Measurements from ENCODE around the gene EBNA1BP2.
A peak's percentile ranks its signal among the peaks of the same experiment; 100 is the strongest.
"Not testable (repeated sequence)": the region's sequence is repeated elsewhere in the genome, so short reads cannot be mapped to it uniquely, and the experiment has no call there.

Gene EBNA1BP2

DNA sequence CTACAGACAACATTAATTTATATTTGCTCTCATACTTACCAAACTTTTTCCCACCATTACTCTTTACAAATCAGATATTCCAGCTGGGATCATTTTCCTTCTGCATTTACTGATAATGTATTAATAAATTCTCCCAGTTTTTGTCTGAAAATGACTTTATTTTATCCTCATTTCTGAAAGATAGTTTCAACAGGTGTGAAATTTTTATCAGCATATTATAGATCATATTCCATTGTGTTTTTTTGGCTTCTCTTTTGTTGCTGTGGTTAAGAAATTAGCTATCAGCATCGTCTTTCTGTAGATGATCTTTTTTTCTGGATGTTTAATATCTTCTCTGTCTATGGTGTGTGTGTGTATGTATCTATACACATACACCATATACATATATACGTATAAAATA lies 2.8 kb upstream of the EBNA1BP2 start:
- no peak overlapping the region for H3K27ac ChIP-seq
- DNase-seq (ENCODE audit: low read depth, low spot score): no peak

DNA sequence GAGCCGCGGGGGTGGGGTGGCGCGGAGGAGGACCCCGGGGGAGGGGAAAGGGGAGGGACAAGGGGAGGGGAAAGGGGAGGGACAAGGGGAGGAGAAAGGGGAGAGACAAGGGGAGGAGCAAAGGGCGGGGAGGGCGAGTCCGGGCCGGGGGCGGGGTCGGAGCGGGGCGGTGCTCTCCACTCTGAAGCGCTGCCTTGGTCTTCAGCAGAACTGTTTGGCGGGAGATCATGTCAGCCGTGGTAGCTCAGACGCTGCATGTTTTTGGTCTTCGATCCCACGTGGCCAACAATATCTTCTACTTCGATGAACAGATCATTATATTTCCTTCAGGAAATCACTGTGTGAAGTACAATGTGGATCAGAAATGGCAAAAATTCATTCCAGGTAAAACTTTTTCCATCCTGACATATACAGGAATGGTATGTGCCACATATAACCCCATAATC lies 460 bp upstream of the EBNA1BP2 start:
- peak; percentile 36 for DNase-seq (ENCODE audit: low read depth, low spot score)
- H3K27ac ChIP-seq: no peak overlapping the region

DNA sequence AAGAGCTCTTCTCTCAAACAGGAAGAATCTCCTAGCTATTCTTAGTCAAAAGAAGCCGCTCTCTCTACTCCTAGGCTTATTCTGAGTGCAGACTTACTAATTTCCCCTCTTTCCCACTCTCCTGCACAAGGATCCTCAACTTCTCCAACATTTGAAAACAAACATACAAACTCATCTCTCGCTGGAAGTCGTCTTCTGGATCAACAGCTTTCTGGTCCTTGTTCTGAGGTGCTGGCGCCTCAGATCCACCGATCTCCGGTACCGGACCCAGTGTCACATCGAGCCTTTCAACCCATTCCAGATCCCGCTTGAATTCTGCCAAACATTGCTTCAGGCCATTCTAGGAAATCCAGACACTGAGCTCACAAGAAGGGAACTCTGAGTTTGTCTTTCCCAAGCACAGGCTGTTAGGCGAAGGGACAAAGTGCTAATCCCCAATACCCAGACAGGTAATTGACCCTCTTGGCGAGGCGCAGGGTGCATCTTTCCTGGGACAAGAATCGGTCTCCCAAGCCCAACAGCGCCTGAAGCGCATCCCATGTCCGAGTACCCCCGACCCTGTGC lies 696 bp downstream of the EBNA1BP2 start:
- peak overlapping the region; percentile 27 for H3K27ac ChIP-seq
- no peak for DNase-seq (ENCODE audit: low read depth, low spot score)

DNA sequence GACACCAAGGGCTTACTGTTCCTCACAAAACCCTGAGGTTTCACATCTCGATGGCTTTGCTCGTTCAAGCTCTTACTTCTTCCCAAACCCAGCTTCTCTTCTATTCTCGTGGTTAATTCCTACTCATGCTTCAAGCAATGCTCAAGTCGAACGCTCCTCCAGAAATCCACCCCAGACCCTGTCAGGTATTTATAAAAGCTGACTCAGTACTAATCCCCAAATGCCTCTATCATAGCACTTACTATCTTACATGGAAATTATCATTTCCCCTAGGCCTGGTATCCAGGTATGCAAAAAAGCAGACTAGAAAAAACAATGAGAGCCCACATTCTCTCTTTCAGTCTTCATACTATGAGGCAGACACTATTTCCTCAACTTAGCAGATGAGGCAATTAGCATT lies 6.3 kb downstream of the EBNA1BP2 start:
- DNase-seq (ENCODE audit: low read depth, low spot score): no peak
- no peak overlapping the region for H3K27ac ChIP-seq

DNA sequence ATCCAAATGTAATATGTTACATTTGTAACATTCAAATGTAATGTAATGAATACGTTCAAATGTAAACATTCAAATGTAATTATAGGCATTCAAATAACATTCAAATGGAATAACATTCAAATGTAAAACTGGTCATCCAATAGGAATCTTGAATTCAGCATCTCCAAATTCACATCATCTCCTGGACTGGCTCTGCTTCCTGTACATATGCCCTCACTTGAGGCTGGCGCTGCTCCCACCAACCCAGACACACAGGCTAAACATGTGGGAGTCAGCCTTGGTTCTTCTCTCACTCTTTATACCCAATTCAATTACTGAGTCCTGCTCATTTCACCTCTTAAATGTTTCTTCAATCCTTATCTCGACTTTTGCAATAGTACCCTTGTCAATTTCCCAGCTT lies 6.9 kb downstream of the EBNA1BP2 start:
- no peak overlapping the region for H3K27ac ChIP-seq
- no peak for DNase-seq (ENCODE audit: low read depth, low spot score)

DNA sequence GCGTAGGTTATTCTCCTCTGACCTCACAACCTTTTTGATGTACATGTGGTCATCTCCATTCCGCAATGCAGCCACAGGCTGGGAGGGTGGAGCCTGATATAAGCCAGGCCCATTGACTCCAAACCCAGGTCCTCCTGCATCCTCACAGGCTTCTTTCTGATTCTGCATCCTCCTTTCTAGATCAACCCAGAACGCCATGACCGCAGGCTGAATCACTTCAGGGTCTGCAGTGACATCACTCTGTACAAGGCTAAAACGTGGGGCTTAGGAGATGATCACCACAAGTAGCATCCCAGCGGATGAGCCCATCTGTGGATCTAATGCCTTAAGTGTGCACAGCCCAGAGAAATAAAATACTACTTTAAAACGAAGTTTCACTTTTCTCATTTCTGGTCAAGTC lies 16.1 kb downstream of the EBNA1BP2 start:
- H3K27ac ChIP-seq: no peak overlapping the region
- DNase-seq (ENCODE audit: low read depth, low spot score): no peak

DNA sequence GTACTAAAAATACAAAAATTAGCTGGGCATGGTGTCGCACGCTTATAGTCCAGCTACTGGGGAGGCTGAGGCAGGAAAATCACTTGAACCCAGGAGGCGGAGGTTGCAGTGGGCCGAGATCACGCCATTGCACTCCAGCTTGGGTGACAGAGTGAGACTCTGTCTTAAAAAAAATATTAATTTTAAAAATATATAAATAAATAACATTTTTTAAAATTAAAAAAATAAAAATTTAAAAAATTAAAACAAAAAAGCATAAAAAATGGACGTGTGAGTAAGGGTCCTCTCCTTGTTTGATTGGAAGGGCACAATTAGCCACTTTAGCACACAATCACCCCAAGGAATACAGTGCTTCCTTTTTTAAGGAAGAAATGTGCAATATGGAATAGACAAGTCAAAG lies 18.6 kb downstream of the EBNA1BP2 start:
- peak overlapping the region; percentile 89 for H3K27ac ChIP-seq
- no peak for DNase-seq (ENCODE audit: low read depth, low spot score)

DNA sequence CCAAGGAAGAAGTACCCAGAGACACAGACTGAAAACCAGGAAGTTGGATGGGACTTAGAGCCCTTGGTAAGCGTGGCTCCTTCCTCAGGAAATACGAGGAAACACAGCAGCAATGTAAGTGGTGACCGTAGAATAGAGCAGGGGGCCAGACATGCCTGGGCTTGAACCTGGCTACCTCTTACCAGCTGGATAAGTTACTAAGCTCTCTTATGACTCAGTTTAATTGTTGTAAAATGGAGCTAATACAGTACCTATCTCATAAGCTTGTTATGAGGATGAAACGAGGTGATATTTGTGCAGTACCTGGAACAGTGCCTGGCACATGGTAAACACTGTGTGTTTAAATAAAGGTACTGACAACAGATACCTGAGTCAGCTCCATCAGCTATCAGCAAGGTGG lies 19.2 kb downstream of the EBNA1BP2 start:
- peak overlapping the region; percentile 89 for H3K27ac ChIP-seq
- DNase-seq (ENCODE audit: low read depth, low spot score): peak; percentile 96

DNA sequence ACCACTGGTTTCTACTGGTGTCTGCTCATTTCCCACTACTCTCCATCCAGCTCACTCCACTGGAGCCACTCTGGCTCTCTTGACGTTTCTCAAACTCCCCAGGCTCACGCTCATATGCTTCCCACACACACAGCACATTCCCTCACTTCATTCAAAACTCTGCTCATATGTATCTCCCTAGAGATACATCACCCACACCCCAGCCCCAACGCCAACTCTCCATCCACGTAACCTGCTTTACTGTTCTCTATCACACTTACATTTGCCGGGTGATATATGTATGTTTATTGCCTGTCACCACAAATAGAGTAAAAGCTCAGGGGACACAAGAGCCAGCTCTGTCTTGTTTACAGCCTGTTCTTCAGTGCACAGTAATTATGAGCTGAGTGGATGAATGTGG lies 22.2 kb downstream of the EBNA1BP2 start:
- DNase-seq (ENCODE audit: low read depth, low spot score): no peak
- H3K27ac ChIP-seq: no peak overlapping the region

DNA sequence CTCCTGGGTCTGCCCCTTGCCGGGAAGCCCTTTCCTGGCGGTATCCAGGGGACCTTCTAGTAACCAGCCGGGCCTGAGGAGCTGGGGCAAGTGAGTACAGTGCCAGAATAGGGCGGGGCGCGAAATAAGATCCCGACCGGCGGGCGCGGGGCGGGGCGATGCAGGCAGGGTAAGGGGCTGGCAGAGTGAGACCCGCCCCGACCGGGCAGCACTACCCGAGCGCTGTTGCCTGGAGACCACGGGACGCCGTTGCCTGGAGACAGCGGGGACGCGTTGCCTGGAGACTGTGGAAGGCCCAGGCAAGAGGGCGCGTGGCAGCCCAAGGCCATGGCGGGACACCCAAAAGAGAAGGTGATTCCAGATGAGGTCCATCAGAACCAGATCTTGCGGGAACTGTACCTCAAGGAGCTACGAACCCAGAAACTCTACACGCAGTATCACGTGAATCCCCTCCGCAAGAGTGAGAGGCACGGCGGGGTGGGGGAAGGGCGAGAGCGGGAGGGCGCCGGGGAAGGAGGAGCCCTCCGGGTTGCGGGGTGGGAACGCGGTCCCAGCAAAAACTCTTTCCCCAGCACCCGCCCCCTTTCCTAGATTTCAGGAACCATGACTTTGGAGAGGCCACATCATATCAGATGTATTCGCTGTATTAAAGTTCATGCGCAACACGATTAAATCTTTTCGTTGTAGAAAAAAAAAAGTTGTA lies 24.3 kb downstream of the EBNA1BP2 start:
- H3K27ac ChIP-seq: no peak overlapping the region
- DNase-seq (ENCODE audit: low read depth, low spot score): no peak

DNA sequence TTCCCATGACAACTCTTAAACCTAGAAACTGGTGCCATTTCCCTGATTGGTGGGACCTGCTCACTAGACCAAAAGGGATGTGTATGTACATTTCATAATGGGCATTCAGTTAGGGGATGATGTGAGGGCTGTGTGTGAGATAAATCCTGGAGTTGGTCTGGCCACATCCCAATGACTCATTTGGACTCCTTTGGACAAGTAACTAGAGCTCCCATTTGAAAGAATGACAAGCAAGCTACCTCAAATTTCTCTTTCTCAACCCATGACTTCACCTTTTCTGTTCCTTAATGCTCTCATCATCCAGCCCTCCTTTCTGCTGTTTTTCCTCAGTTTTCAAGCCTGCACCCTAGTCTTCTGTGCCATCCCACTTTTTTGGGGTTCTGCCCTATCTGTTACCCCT lies 27.9 kb downstream of the EBNA1BP2 start:
- DNase-seq (ENCODE audit: low read depth, low spot score): peak; percentile 62
- no peak overlapping the region for H3K27ac ChIP-seq

DNA sequence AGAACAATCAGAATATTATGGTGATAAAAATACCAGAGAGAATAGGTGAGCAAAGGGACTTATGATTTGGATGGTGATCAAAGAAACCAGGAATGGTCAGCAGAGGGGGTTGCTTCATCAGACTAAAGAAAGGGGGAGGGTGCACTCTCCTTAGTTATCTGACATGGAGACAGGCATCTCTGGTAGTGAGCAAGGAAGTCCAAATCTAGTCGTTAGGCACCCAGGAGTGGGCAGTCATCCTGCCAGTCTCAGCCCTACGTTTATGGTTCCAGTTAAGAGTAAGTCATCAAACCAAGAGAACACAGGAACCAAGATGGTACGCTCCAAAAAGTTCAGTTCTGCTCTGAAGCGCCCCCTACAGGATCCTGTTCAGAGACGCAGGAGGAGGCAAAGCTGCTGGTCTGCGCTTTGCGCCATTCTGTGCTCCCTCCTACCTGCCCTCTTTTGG lies 28.6 kb downstream of the EBNA1BP2 start:
- no peak for DNase-seq (ENCODE audit: low read depth, low spot score)
- H3K27ac ChIP-seq: no peak overlapping the region

DNA sequence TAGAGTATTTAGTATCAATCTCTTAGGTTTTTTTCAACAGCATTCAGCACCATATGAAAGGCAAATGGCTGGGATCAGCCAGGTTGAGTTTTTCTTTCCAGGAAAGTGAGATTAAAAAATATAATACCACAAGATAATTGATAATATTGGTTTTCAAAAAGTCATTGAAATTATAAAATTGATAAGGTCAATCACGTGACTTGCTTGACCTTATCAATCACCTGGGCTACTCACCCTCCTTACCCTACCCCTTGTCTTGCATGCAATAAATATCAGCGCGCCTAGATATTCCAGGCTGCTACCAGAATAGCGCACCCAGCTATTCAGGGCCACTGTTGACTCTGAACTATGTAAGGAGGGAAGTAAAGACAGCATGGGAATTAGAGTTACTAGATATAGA lies 31.5 kb downstream of the EBNA1BP2 start:
- no peak overlapping the region for H3K27ac ChIP-seq

DNA sequence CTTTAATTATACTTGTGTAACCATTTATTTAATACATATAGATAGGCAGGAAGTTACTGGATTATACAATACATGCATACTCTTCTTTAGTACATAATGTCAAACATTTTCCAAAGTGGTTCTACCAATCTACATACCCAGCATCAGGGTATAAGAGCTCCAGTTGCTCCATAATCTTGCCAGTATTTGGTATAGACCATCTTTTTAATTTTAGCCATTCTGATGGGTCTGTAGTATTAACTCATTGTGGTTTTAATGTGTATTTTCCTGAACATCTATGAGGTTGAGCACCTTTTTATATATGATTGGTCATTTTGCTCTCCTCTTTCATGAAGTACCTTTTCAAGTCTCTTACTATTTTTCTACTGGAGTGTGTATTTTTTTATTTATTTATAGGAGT lies 32.1 kb downstream of the EBNA1BP2 start:
- no peak overlapping the region for H3K27ac ChIP-seq
- no peak for DNase-seq (ENCODE audit: low read depth, low spot score)

More for the DNA sequence above, 31.5 kb downstream of the EBNA1BP2 start:
- no peak for DNase-seq (ENCODE audit: low read depth, low spot score)

DNA sequence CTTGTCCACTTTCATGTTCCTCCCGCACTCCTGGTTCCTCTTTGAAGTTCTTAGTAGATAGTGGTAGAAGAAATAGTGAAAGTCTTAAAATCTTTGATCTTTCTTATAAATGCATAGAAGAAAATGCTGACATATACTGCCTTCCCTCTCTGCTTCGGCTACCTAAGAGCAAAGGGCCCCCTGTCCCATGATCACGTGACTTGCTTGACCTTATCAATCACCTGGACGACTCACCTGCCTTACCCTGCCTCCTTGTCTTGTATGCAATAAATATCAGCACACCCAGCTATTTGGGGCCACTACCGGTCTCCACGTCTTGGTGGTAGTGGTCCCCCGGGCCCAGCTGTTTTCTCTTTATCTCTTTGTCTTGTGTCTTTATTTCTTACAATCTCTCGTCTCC lies 32.8 kb downstream of the EBNA1BP2 start:
- H3K27ac ChIP-seq; DNase-seq (ENCODE audit: low read depth, low spot score): not testable (repeated sequence)

DNA sequence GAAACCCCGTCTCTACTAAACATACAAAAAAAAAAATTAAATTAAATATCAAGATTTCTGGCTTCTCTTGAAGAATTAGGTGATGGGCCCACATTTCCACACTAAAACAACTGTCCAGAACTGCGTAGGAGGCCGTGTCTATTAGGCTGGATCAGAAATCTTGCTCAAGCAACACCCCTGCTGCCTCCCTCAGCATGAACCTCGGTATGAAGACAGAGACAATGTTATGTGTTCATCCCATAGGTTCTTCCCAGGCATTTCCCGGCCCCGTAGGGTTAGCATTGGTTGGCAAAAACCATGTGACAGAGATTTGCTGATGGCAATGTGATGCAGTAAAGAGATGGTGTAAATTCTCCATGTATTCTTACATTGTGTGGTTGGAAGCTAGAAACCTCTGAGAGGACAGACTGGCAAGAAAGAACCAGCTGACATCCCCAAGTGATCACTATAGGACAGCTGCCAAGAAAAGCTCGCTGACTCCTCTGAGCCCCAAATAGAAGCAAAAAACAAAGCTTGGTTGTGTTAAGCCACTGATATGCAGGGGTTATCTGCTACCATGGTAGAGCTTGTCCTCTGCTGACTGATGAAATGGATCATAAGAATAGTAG lies 34.5 kb downstream of the EBNA1BP2 start:
- H3K27ac ChIP-seq: no peak overlapping the region
- no peak for DNase-seq (ENCODE audit: low read depth, low spot score)

DNA sequence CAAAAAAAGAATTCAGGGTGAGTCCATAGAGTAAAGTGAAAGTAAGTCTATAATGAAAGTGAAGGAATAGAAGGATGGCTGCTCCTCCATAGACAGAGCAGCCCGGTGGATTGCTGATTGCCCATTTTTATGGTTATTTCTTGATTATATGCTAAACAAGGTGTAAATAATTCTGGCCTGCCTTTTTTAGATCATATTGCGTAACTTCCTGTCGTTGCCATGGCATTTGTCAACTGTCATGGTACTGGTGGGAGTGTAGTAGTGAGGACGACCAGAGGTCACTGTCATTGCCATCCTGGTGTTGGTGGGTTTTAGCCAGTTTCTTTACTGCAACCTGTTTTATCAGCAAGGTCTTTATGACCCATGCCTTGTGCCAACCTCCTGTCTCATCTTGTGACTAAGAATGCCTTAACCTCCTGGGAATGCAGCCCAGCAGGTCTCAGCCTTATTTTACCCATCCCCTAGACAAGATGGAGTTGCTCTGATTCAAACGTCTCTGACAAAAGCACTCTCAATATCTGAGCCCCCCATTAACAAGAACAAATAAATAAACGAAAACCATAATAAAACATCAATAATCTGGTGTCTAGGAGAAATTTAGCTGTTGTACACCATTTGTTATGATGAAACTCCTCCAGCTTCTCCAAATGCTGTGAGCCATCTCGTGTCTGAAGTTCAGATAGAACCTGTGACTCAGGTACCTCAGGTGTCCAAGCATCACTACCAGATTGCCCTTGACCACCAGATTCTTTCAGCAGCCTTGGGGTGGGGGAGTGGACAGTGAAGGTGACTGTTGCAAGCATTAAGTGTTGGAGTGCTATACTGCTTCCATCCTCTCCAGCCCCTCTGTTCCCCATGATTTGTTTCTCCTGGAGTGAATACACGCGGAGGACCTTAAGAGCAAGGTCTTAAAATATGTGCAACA lies 36.0 kb downstream of the EBNA1BP2 start:
- no peak for DNase-seq (ENCODE audit: low read depth, low spot score)
- H3K27ac ChIP-seq: peak overlapping the region; percentile 76

DNA sequence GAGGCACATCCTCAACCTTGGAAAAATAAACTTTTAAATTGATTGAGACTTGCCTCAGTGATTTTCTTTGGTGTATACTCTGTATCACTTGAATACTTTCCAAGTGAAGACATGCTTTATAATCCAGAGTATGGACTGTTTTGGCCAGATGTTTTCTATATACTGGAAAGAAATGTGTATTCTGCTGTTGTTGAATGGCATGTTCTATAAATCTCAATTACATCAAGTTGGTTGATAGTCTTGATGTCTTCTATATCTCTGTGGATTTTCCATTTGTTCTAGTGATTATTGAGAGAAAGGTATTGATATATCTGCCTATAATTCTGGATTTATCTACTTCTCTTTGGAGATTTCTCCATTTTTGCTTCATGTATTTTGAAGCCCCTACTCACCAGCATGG lies 37.5 kb downstream of the EBNA1BP2 start:
- DNase-seq (ENCODE audit: low read depth, low spot score): no peak
- H3K27ac ChIP-seq: peak overlapping the region; percentile 76

DNA sequence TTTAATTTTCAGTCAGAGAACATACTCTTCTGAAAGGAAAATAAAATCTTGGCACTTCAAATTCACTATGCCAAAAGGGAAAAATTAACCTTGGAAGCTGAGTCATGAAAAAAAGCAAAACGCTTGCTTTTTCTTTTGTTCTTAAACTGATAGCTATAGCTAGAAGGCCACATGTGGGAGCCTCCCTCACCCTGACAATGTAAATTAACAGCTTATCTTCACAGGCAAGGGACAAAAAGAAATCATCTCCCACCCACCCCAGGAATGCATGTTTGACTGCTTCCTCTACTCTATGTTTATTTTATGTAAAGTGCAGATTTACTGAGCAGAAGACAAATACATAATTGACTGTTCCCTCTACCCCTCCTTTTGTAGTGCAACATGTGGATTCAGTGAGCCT lies 38.0 kb downstream of the EBNA1BP2 start:
- DNase-seq (ENCODE audit: low read depth, low spot score): no peak

DNA sequence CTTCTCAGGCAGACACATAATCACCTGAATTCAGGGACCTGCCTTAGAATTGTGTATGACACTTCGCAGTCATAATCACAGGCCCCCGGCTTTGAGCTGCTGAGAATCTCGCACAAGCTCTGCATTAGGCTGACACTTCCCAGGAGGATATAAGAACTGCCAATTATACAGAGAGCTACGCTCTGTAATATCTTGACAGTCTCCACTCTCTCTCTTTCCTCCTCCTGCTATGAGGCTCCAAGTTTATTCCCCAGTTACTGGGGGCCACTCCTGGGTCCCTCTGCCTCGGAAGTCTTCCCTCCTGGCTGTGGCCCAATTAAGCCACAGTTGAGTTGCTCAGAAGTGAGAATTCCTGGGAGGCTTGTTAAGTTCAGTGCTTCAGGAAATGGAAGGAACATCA lies 42.7 kb downstream of the EBNA1BP2 start:
- no peak overlapping the region for H3K27ac ChIP-seq
- DNase-seq (ENCODE audit: low read depth, low spot score): no peak

More for the DNA sequence above, 38.0 kb downstream of the EBNA1BP2 start:
- H3K27ac ChIP-seq: peak overlapping the region; percentile 76

DNA sequence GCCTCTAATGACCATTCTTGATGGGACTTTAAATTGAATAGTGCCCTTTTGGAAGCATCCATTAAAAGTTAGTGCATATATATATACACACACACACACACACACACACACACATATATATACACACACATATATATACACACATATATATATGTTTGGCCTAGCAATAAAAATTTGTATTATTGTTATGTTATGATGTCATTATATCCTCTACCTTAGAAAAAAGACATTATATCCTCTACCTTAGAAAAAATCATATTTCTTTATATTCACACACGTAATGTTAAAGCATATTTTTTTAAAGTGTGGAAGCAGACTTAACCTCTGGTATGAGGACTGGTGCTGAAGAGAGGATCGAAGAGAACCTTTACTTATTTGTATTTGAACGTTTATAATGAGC lies 43.3 kb downstream of the EBNA1BP2 start:
- H3K27ac ChIP-seq: no peak overlapping the region
- no peak for DNase-seq (ENCODE audit: low read depth, low spot score)
